ENCODE measurements around the gene DFFB.

DFFB gene

GRCh38 chr1:3876716-3877115, 19.4 kb downstream of the DFFB start:
- DNase-seq = no peak

DNA sequence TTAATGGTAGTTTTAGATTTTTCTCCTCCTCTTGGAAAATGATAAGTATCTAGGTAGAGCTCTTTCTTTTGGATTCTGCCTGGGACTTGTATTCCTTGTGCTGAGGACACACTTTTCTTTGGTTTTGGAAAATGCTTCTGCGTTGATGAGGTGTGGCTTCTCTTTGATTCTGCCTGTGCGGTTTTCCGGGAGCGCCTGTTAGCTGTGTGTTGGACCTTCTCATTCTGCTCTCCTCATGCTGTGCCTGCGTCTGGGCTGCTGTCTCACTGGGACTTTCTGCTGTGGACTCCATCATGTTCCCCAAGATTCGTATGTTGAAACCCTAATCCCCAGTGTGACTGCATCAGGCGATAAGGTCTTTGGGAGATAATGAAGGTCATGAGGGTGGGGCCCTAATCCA, 21.8 kb downstream of the DFFB start:
- DNase-seq = no peak

- no peak for DNase-seq
These were observed 22.6 kb downstream of the DFFB start for GRCh38 chr1:3879787-3880428.

DNA sequence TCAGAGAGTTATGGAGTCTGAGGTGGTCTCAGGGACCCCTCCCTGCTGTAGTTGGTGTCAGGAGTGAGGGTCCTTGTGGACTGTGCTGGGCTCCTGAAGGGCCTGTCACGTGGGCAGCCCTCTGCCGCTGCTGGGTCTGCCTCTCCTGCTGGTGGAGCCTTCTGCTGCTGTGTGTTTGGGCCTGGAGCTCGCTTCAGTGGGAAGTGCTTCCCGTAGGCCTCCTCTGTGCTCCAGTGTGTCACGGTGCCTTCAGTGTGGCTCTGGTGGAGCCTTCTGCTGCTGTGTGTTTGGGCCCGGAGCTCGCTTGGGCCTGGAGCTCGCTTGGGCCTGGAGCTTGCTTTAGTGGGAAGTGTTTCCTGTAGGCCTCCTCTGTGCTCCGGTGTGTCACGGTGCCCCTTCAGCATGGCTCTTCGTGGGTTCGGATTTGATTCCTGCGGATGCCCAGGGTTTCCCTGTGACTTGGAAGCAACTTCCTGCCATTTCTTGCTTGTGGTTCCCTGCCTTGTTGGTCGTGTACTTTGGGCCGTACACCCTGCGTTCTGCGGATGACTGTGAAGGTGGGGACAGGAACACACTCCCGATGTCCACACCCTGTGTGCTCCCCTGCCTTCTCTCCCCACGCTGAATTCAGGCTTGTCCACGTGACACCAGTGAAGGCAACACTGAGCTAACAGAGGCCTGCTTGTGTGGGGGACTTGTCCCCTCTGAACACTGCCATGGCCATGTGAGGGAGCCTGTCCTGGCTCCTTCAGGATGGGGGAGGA, 23.3 kb downstream of the DFFB start:
- DNase-seq = no peak

DNA sequence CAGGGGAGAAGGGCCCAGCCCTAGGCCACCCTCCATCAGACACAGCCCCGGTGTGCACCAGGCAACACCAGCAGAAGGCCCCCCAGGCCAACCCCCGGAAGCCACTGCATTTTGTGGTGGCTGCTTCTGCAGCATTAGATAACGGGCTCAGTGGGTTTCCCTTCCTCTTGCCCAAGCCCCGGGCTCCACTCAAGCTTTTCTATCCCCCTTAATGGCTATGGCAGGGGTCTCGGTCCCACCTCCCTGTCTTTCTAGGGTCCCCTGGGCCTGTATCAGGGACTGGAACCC, 23.9 kb downstream of the DFFB start:
- DNase-seq = no peak

DNA sequence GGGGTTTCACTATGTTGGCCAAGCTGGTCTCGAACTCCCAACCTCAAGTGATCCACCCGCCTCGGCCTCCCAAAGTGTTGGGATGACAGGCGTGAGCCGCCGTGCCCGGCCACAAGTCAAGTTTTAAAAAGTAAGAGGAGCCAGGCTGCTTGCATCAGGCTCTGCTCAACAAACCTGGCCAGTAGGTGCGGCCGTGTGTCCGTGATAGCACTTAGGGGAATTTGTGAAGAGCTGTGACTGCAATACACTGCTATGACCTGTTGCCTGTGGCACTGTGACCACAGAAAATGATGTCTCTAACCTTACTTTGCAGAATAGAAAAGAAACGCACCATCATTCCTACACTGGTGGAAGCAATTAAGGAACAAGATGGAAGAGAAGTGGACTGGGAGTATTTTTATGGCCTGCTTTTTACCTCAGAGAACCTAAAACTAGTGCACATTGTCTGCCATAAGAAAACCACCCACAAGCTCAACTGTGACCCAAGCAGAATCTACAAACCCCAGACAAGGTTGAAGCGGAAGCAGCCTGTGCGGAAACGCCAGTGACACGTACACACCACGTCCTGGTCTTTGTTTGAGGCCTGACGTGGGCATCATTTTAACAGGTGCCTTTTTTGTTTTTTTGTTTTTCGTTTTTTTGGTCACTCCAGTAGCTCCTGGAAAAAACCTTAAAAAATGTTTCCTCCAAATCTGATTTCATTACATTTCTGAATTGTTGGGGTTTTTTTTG, 26.1 kb downstream of the DFFB start:
- no peak for DNase-seq

GRCh38 chr1:3884966-3885365, 27.7 kb downstream of the DFFB start:
- no peak for DNase-seq

- DNase-seq = no peak
These were observed 28.3 kb downstream of the DFFB start for GRCh38 chr1:3885611-3886010.

DNA sequence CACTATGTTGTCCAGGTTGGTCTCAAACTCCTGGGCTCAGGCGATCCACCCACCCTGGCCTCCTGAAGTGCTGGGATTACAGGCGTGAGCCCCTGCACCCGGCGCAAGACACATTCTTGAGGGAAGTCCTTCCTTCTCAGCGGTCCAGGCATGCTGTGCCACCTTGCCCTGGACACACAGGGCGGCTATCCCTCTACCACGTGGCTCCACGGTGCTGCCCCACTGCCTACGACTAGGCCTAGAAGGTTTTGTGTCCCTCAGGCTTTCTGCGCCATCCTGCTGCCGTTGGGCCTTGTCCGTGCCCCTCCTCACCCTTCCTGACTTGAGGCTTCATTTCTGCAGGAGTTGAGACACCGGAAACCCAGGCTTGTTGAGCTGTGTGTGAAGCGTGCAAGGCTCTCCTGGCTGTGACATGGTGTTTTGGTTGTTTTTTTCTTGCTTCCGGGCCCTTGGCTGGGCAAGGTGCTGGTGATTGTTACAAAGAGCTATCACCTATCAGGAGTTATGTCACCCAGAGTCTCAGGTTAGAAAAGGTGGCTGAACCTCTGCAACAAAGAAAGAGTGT, 28.9 kb downstream of the DFFB start:
- no peak for DNase-seq

DNA sequence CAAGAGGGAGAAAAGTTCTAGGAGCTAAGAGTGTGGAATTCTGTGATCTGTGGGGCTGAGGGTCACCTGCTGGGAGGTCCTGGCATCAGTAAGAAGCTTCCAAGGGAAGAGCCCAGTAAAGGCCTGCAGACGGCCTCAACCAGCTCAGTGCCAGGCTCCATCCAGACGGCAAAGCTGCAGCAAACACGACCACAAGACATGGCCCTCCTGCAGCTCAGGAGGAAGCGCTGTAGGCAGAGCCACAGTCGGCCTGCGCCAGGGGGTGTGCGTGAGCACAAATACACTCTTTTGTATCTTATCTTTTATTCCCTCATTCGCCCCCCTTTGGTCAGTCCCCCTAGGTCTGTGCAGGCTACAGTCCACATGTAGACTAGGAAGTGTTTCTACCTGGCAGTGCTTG, 29.4 kb downstream of the DFFB start:
- no peak for DNase-seq

GRCh38 chr1:3888301-3888700, 31.0 kb downstream of the DFFB start:
- DNase-seq = no peak

DNA sequence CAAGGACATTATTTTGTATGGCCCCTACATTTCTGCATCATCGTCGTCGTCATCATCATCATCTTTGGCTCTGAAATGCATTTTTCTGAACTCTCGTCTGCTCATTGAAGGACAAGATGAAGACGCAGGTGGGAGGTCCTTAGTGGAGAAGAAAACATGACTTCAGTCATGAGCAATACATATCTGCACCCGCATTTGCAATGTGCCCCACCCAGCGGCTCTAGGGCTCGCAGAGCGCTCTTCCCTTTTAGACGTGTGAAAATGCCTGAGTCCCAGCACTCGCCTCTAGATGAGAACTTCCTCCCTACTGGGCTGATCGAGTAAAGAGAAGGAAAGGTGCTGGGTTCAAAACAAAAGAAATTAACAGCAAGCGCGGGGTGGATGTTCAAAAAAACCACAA, 32.7 kb downstream of the DFFB start:
- DNase-seq = no peak

- DNase-seq = no peak
These were observed 33.4 kb downstream of the DFFB start for GRCh38 chr1:3890389-3891328.

DNA sequence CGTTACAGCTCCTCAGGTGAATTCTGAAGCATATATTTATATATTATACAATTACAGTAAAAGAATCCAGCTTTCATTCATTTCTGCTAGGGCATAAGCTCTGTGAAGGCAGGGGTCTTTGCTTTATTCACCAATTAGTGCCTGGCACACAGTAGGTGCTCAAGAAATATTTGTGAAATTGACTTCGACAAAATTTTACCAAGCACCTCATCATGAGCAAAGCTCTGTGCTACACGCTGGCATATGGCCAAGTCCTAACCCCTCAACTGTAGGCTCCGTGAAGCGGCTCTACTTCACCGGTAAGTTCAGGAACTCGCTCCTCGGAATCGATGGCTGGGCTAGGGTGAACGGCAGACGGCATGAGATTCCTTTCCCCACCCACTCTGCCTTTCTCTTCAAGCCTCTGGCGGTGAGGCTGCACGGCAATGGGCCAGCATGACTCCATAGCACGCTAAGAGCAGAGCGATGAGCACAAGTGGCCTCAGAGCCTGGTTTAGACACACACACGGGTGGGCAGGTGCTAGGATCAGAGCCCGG, 34.1 kb downstream of the DFFB start:
- DNase-seq = no peak

DNA sequence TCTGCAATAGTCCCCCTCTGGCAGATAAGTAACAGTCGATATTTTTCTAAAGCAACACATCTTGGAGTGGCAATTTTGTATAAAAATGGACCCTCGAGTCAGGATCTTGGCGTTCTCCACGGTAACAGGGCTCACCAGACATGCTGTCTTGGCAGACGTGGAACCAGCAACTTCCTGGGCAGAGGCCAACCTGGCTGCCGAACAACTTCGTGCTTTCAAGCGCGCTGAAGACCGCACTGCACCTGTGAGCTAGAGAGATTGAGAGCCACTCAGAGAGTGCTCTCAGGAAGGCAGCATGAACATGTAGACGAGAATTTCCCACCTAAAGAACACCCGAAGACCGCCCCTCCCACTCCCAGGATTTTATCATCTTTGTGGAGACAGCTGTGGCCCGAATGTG, 35.5 kb downstream of the DFFB start:
- no peak for DNase-seq

DNA sequence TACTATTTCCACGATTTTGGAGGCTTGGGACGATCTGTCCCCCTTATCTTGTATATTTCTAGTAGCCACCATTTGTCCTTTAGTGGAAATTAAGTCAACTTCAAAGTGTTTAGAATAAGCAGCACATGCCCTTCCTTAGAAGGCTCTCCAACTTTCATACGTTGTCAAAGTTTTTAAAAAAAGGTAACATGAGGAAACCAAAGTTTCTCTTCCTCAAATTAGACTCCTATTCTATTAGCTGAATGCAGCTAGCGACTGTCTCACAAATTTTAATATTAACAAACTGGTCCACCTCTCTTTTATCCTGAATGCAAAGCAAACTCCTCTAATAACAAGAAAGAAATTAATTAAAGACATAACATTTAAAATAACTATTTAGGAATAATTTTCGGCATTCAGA, 35.9 kb downstream of the DFFB start:
- DNase-seq = no peak

GRCh38 chr1:3894626-3895278, 37.5 kb downstream of the DFFB start:
- DNase-seq = no peak

GRCh38 chr1:3895279-3895950, 38.1 kb downstream of the DFFB start:
- DNase-seq = no peak

DNA sequence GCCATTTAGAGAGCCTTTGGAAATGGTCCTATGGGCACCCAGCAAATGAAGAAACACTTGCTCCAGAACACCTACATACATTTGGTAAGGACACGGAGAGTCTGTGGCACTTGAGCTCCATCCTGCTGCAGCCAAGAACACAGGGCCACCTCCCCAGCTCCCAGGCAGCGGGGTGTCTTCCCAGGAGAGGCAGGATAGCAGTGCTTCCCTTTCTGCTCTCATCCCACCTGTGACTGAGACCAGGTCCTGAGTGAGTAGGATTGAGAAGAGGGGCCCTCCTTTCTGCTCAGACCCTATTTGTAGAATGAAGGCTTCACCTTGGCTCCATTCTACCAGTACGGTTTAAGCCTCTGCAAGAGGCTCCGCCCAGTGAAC, 38.7 kb downstream of the DFFB start:
- DNase-seq = no peak

- DNase-seq = no peak
These were observed 39.2 kb downstream of the DFFB start for GRCh38 chr1:3896396-3897000.

- DNase-seq = no peak
These were observed 41.1 kb downstream of the DFFB start for GRCh38 chr1:3898475-3898735.

All from COR-L47 (cell line).